Glutamatergic neuron (in vitro differentiated cells): Measurements from ENCODE around the gene AFF1. TPM values are rescaled to one million over a fixed set of nuclear protein-coding genes. Genes with fewer than 3 reads are reported as not detected.

Experiments used
- DNase-seq: peaks from one replicate; pipeline ENCODE4 v3.0.0; 2022
- H3K27ac Mint-ChIP-seq: one replicate; pipeline ENCODE4 v1.8.0; 2020; ENCODE audit warnings: mild to moderate bottlenecking, mixed read lengths, inconsistent platforms; ENCODE audit not compliant: unreplicated experiment
- H3K27me3 Mint-ChIP-seq: one replicate; pipeline ENCODE4 v1.8.0; 2020; ENCODE audit warnings: mild to moderate bottlenecking, moderate library complexity, mixed read lengths, inconsistent platforms; ENCODE audit not compliant: unreplicated experiment
- H3K36me3 Mint-ChIP-seq: one replicate; pipeline ENCODE4 v1.8.0; 2020; ENCODE audit warnings: mild to moderate bottlenecking, mixed read lengths, inconsistent platforms; ENCODE audit not compliant: unreplicated experiment
- H3K4me1 Mint-ChIP-seq: one replicate; pipeline ENCODE4 v1.8.0; 2020; ENCODE audit warnings: mild to moderate bottlenecking, low read depth, mixed read lengths, inconsistent platforms; ENCODE audit not compliant: unreplicated experiment
- H3K4me3 Mint-ChIP-seq: one replicate; pipeline ENCODE4 v1.8.0; 2020; ENCODE audit warnings: mild to moderate bottlenecking, mixed read lengths, inconsistent platforms; ENCODE audit not compliant: unreplicated experiment
- H3K9me3 Mint-ChIP-seq: one replicate; pipeline ENCODE4 v1.8.0; 2020; ENCODE audit warnings: mild to moderate bottlenecking, moderate library complexity, mixed read lengths, inconsistent platforms; ENCODE audit not compliant: unreplicated experiment
- total RNA-seq: library from RNA; stranded (reverse); fragmentation: NEBNext Ultra II Directional; extraction: Animal tissue kit (Norgen Biotek cat#: 25700); gene quantifications from one replicate; pipeline ENCODE4 v1.2.1, GENCODE V29; 2021; ENCODE audit not compliant: unreplicated experiment
- TF ChIP-seq, protein P1 (sequence below): fragments of 200-600 bp; sonication (generic); IDR thresholded peaks from one replicate; pipeline ENCODE4 v1.5.0; 2021; ENCODE audit not compliant: partially characterized antibody, unreplicated experiment

The AFF1 gene
- total RNA-seq, 1 donor from 2014 or later: 42.5 TPM

DNA sequence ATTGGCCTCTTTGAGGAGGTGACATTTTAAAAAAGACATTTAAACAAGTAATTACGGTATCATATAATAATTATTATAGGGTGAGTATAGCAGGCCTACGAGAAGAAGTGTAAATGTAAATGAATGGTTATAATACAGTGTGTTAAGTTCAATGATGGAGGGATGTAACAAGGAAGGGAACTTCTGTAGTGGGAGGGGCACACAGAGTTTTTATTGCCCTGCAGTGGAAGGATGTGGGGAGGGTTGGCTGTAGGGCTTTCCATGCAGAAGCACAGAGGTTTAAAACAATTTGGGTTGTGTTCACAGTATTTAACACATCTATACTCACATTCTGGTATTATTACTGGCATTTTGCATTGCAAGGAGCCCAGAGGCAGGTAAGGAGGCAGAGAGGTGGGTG is 41.1 kb downstream of the AFF1 start:
- H3K27me3 Mint-ChIP-seq: peaks cover 2% of the 10 kb centered on the region

DNA sequence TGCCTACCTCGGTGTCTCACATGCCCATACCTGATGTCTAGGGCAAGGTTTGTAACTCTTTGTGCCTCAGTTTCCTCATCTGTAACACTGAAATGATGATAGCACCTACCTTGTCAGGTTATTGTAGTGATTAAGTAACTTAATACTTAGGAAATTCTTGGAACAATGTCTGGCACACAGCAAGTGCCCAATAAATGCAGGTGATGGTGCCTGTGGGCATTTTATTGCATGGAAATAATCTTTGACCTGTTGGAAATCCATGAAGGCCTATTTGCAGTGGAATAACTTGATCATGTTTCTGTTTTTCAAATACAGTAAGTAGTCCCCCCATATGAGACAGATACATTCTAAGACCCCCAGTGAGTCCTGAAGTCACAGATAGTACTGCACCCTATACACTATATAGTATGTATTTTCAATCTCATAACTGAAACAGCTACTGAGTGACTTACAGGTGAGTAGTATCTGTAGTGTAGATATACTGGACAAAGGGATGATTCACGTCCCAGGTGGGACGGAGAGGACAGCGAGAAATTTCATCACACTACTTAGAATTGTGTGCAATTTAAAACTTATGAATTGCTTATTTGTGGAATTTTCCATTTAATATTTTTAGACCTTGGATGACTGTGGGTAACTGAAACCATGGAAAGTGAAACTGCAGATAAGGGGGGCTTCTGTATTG is 42.1 kb downstream of the AFF1 start:
- no peaks in the 10 kb centered on the region for H3K36me3 Mint-ChIP-seq
- peaks cover 2% of the 10 kb centered on the region for H3K27me3 Mint-ChIP-seq
- H3K27ac Mint-ChIP-seq: no peak overlapping the region
- DNase-seq: no peak
- no peaks in the 10 kb centered on the region for H3K9me3 Mint-ChIP-seq
- H3K4me3 Mint-ChIP-seq: no peak overlapping the region
- H3K4me1 Mint-ChIP-seq: no peaks in the 10 kb centered on the region
- TF ChIP-seq, protein P1, sequence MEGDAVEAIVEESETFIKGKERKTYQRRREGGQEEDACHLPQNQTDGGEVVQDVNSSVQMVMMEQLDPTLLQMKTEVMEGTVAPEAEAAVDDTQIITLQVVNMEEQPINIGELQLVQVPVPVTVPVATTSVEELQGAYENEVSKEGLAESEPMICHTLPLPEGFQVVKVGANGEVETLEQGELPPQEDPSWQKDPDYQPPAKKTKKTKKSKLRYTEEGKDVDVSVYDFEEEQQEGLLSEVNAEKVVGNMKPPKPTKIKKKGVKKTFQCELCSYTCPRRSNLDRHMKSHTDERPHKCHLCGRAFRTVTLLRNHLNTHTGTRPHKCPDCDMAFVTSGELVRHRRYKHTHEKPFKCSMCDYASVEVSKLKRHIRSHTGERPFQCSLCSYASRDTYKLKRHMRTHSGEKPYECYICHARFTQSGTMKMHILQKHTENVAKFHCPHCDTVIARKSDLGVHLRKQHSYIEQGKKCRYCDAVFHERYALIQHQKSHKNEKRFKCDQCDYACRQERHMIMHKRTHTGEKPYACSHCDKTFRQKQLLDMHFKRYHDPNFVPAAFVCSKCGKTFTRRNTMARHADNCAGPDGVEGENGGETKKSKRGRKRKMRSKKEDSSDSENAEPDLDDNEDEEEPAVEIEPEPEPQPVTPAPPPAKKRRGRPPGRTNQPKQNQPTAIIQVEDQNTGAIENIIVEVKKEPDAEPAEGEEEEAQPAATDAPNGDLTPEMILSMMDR: no peak

More for the DNA sequence above, 41.1 kb downstream of the AFF1 start:
- TF ChIP-seq, protein P1: no peak
- Mint-ChIP-seq H3K4me1 (no peaks in the 10 kb centered on the region), H3K36me3 (no peaks in the 10 kb centered on the region), H3K27ac (no peak overlapping the region), H3K9me3 (no peaks in the 10 kb centered on the region), H3K4me3 (no peak overlapping the region)
- DNase-seq: no peak

DNA sequence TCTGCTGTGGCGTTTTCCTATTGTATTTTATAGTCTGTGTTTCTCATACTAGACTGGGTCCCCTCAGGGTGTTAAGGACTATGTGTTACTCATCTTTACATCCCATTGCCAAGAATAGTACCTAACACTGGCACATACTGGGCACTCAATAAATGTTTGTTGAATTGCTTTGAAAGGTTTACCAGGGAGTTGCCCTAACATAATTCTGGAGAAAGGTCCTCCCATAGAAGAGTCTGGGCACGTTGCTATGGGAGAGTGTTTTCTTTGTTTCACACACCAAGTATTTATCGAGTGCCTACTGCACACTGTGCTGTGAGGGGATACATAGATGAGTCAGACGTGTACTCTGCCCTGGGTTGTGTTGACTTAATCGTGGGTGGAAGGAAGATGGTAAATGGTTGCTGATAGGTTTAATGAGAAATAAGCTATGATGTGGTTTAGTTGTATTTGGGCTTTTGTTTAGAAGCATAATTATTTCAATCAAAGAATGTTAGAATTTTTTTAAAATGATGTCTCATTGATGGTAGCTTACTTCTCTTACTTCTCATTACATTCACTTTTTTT is 42.9 kb downstream of the AFF1 start:
- H3K4me3 Mint-ChIP-seq: no peak overlapping the region
- no peak for DNase-seq
- no peaks in the 10 kb centered on the region for H3K4me1 Mint-ChIP-seq
- H3K36me3 Mint-ChIP-seq: no peaks in the 10 kb centered on the region
- TF ChIP-seq, protein P1: no peak
- H3K27me3 Mint-ChIP-seq: peaks cover 2% of the 10 kb centered on the region
- no peak overlapping the region for H3K27ac Mint-ChIP-seq
- no peaks in the 10 kb centered on the region for H3K9me3 Mint-ChIP-seq

DNA sequence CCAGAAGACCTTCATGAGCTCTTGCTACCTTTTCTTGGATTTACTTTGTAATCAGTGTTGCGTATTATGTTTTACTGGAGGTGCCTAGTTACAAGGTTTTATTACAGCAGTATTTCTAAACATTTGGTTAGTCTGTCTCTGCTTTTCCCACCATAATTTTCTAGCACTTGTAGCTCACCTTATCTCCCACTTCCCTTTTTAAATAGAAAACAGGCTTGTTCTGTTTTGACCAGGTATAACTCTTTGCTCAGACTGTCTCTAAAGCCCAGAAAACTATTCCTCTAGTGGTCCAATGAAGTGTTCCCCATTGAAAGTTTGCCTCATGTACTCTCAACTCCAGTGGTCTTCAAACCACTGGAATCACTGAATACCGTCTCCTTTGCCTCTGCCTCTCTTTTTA is 43.9 kb downstream of the AFF1 start:
- TF ChIP-seq, protein P1: no peak
- no peaks in the 10 kb centered on the region for H3K4me1 Mint-ChIP-seq
- H3K27me3 Mint-ChIP-seq: peaks cover 2% of the 10 kb centered on the region
- no peaks in the 10 kb centered on the region for H3K9me3 Mint-ChIP-seq
- H3K4me3 Mint-ChIP-seq: no peak overlapping the region
- H3K27ac Mint-ChIP-seq: no peak overlapping the region
- H3K36me3 Mint-ChIP-seq: no peaks in the 10 kb centered on the region
- no peak for DNase-seq

DNA sequence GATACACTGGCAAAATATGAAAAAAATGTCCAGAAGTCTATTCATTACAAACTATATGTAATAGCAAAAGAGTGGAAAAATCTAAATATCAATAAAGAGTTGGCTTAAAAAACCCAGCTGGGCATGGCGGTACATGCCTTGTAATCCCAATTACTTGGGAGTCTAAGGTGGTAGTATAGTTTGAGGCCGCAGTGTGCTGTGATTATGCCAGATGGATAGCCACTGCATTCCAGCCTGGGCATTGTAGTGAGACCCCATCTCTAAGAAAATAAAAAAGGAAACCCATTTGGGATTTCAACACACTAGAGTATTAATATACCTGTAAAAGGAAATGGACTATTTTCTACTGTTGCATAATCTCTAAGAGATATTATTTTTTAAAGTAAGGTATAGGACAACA is 45.4 kb downstream of the AFF1 start:
- H3K27ac Mint-ChIP-seq: no peak overlapping the region
- no peaks in the 10 kb centered on the region for H3K36me3 Mint-ChIP-seq
- TF ChIP-seq, protein P1: no peak
- no peaks in the 10 kb centered on the region for H3K27me3 Mint-ChIP-seq
- no peak overlapping the region for H3K4me3 Mint-ChIP-seq
- no peak for DNase-seq
- no peaks in the 10 kb centered on the region for H3K9me3 Mint-ChIP-seq
- H3K4me1 Mint-ChIP-seq: no peaks in the 10 kb centered on the region
